GM19035 (cell line): ENCODE results near the gene STK10.

Experiments used
- ATAC-seq: cut with Tn5 transposase; IDR thresholded peaks from one replicate; pipeline ENCODE4 v1.9.1; 2021; ENCODE audit not compliant: unreplicated experiment

STK10 gene

DNA sequence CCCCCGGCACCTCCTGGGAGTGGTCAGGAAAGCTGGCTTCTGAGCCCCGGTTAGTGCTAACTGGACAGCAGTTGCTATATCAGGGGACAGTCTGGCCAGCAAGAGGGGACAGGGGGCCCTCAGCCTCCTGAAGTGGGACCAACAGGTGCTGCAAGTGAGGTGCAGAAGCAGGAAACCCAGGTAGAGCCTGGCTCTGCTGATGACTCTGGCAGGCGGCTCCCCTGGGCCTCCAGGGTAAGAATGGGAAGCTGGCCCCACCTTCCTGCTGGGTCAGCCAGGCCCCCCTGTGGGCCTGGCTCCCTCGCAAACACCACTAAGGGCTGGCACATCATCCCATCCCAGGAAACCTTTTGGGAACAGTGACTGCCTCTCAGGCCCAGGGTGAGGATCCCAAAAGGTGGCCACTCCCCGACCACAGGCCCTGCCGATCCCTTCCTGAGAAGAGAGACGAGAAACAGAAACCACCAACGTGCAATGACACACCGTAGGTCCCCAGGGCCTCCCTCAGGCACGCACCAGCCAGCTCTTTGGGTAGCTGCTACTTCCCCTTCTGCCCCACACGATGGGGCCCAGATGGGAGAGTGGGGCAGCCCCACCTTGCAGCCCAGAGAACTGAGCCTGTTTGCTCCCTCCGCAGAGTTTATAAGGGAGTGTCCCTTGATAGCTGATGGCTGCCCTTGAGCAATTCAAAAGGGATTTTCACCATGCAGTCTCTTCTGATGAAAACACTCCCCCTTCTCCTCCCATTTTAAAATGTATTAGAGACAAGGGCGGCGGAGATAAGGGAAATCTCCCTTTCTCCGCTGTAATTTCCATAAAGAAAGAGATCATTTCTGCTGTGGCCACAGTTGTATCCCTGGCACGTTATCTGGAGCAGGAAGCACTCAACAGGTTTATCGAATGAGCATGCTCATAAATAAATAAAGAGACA lies 76.8 kb downstream of the STK10 start:
- peak; percentile 74 for ATAC-seq

DNA sequence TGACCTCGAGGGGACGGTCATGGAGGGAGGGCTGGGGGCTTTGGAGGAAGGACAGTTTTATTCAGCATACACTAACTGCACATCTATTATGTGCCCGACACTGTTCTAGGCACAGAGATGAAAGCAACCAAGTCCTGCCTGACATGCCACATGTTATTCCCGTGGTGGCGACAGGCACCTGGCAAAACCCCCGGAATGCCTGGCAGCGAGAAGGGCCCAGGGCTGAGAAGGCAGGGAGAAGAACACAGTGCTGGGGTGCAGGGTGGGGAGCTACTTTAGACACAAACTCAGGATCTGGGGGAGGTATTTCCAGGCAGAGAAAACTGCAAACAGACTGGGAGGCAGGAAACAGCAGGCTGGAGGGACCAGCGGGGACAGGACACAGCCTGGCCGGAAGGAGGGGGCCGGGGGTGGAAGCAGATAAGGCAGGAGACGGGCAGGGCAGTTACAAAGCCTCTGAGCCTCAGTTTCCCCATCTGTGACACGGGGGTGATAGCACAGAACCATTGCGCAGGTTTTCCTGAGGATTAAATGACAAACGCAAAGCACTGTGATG lies 77.7 kb downstream of the STK10 start:
- no peak for ATAC-seq

DNA sequence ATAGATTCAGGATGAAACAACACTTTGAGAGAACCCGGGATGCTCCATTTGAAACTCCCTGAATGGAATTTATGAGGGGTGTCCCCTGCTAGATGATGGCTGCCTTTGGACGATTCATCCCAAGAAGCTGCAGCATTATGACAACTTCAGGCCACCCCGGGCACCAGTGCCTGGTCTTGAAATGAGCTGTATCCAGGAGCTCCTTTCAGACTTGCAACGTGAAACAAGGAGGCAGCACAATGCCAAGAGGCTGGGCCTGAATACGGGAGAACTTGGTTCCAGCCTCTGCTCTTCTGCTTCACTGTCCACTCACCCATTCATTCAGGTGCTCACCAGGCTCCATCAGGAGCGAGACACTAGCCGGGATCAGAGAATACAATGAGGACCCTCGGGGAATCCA lies 78.3 kb downstream of the STK10 start:
- ATAC-seq = no peak

DNA sequence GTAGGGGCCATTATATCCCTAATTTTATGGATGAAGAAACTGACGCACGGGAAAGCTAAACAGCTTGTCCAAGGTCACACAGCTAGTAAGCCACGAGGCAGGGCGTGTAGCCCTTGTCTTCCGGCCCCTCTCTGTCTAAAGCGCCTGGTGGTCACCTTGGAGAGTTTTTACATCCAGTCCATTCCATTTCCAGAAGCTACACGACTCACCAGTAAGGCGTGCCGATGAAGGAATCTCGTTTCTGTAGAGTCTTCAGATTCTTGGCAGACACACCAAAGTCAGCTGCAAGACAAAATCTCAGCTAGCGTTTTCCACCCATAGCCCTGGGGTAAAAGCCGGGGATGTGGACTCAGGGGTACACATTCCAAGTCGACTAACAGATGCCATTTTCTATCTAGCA lies 80.5 kb downstream of the STK10 start:
- no peak for ATAC-seq

DNA sequence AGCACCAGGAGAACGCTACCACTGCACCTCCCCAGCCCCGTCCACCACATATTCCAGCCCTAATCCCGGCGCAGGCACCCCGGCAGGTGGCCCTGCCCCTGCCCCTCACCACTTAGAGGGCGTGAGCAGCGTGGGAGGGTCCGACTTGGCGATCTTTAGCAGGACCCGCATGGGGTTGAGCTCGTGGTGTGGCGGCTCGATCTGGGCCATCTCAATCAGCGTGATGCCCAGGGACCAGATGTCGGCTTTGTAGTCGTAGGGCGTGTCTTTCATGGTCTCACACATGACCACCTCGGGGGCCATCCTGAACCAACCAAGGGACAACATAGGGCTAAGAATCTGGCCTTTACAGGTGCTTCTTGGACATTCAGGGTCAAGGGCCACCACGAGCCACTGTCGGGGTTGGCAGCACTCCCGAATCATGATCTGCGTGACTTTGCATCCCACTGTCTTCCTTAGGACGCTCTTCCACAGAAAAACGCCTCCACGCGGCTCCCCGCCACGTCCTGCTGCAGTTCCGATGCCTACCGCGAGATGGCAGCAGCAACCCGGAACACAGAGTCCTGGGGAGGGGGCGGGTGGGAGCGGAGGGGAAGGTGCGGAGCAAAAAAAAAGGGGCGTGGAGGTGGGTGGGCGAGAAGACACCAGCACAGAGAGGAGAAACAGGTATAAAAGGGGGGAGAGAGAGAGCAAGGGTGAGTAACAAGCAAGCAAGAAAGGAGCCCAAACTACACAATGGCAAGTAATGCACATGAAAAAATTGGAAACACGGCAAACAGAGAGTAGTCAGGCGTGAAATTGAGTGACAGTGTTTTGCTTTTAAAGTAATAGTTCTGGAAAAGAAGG lies 81.3 kb downstream of the STK10 start:
- ATAC-seq = no peak

DNA sequence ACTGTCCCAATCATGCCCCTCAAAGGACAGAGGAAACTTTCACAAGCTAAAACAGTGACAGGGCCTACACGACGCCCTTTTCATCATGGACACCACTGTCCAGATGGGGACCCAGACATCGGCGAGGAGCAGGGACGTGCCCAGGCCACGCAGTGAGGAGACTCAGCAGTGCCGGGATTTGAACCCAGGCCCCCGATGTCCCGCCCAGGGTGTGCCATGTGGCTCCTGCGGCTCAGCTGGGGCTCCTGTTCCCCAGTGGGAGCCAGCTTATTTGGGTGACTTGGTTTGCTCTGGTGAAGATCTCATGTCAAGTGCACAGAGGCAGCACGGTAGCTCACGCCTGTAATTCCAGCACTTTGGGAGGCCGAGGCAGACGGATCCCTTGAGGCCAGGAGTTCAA lies 82.2 kb downstream of the STK10 start:
- no peak for ATAC-seq

DNA sequence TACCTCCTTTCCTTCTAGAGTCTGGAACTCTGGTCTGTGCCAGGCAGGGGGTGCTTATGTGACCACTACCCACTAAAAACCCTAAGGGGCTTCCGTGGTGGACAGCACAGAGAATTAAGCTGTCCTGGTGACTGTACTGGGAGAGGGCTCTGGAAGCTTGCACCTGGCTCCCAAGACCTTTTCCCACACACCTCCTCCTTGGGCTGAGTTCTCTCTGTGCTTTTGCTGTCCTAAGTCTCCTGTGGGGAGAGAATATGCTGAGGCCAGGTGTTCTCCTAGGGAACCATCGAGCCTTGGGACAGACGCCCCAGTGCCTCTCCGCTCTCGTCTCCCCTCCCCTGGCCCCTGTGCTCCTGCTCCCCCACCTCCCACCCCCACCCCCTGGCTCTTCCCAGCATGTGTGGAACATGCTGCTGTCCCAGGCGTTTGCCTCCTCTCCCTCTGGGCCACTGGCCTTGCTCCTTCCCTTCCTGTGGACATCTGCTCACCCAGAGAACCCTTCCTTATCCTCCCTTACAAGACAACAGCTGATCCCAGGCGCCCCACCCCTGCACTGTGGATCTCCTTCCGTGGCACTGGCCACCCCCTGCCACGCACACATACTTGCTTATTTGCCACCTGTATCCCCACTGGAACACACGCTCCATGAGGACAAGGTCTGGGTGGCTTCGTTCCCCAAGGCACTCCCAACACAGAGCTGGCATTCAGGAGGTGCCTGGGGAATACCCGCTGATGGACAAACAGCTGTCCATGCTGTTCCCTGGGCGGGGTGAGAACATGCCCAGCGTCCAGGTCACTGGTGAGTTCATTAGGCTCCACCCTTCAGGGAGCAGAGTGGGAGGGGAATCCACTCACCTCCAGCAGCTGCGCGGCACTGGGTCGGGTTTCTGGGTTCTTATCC lies 83.0 kb downstream of the STK10 start:
- ATAC-seq = no peak

DNA sequence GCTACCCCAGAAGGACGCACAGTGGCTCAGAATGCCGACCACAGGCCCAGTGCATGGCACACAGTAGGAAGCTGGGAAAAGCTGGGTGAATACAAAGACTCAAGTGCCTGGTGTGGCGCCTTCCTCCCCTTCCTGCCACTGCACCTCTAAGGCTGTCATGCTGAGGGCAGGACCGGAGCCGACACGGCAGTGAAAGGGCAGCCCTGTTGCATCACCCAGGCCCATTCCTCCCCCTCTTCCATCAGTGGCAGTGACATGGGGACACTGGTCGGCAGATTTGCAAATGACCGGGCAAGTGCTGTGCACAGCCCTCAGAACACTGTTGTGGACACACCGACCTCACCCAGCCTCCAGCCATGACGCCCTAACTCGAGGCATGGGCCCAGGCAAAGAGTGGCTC lies 84.0 kb downstream of the STK10 start:
- ATAC-seq = no peak

DNA sequence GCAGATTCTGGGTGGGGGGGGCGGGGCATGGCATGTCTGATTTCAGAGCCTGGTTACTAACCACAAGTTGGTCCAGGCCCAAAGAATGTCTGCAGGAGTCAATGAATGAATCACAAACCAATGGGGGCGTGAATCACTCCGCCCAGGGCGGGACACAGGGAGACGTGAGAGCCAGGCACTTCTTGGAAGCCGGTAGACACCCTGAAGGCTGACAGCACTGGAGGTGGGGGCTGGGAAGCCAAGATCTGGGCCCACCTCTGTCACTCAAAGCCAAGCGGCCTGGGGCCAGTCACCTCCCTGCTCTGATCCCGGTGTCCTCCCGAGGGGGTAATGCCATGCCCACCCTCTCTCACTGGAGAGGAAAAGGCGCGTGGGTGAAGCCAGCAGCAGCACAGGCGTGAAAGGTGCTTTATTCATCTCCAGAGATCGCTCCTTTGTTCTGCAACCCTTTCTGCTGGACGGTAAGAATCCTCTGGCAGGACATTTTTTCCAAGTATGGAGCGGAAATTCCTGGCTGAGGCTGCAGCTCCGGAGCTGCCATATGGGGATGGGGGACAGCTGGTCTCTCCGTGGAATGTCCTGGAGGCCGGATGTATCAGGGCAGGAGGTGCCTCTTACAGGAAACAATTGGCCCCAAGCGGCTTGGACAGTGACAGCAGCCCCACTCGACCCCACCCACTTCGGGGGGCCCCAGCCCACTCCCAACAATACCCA lies 85.0 kb downstream of the STK10 start:
- ATAC-seq = no peak

DNA sequence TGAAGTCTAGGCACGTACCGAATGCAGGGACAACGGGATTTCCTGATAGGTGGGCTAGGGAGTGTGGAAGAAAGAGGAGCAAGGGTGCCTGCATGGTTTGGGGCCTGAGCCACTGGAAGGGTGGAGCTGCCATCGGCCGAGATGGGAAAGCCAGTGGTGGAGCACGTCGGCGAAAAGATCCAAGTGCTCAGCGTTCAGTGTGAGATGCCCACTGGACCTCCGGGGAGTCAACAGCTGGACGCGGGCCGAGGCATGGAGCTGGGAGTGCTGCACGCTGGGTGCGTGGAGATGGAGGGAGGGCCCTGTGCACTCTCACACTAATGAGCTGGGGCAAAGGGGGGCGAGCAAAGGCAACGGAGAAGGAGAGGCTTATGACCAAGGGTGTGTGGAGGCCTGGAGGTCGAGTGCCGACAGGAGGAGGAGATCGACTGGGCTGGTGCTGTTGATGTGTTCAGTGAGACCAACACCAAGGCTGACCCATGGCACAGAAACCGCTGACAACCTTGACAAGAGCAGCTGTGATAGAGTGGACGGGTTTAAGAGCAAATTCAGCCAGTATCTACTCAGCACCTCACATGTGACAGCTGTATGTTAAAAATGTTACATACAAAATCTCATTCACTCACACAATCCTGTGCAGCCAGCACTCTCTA lies 85.7 kb downstream of the STK10 start:
- ATAC-seq = no peak

DNA sequence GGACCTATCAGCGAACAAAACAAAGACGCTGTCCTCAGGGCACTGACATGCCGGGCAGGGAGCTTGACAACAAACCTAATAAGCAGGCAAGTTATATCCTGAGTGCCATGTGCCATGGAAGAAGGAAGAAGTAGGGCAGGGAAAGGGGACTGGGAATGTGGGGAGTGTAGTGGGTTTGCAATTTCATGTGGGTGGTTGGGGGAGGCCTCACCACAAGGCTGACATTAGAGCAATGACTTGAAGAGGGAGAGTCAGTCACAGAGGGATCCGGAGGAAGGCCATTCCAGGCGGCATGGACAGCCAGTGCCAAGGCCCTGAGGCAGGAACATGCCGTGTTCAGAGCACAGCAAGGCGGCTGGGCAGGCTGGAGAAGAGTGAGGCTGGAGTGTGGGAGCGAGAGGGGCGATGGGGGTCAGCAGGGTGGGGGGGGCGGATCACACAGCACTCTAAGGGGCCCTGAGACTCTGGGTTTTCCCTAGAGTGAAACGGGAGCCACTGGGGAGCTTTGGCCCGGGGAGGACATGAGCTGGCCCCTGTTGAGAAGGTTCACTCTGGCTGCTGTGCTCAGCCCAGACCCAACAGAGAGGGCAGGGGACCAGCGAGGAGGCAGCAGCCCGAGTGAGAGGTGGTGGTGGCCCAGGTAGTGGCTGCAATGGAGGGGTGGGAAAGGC lies 86.3 kb downstream of the STK10 start:
- no peak for ATAC-seq

DNA sequence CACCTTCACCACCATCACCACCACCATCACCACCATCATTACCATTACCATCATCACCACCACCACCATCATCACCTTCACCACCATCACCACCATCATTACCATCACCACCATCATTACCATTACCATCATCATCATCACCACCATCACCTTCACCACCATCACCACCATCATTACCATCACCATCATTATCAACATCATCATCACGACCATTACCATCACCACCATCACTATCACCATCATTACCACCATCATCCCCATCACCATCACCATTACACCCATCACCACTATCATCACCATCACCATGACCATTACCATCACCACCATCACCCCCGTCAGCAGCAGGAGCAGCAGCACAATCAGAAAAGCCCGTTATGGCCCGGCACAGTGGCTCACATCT lies 89.1 kb downstream of the STK10 start:
- no peak for ATAC-seq

DNA sequence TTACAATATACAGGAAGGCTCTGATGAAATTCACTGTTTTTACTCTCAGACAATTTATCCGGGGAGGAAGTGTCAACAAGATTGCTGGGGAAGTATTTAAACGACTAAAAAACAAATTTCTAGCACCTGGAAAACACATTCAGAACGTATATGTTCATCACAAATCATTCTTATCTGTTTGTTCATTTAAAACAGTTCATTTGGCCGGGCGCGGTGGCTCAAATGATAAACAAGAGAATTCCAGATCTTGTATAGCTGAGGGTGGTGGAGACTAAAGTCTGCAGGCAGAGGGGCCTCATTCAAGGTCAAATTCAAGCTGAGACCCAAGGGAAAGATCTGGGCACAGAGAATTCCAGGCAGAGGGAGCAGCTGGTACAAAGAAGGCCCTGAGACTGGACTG lies 90.0 kb downstream of the STK10 start:
- no peak for ATAC-seq

DNA sequence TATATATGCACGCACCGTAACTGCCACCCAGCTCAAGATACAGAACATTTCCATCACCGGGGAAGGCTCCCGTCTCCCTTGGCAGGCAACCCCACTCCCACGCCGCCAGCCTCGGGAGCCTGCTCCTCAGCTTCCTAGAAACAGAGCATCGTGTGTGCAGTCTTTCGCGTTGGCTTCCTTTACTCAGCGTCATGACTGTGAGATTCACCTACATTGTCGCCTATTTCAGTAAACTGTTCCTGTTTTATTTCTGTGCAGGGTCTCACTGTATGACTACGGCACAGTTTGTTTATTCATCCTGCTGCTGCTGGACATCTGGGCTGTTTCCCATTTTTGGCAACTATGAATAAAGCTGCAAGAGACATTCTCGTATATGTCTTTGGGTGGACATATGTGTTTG lies 90.7 kb downstream of the STK10 start:
- ATAC-seq = no peak

DNA sequence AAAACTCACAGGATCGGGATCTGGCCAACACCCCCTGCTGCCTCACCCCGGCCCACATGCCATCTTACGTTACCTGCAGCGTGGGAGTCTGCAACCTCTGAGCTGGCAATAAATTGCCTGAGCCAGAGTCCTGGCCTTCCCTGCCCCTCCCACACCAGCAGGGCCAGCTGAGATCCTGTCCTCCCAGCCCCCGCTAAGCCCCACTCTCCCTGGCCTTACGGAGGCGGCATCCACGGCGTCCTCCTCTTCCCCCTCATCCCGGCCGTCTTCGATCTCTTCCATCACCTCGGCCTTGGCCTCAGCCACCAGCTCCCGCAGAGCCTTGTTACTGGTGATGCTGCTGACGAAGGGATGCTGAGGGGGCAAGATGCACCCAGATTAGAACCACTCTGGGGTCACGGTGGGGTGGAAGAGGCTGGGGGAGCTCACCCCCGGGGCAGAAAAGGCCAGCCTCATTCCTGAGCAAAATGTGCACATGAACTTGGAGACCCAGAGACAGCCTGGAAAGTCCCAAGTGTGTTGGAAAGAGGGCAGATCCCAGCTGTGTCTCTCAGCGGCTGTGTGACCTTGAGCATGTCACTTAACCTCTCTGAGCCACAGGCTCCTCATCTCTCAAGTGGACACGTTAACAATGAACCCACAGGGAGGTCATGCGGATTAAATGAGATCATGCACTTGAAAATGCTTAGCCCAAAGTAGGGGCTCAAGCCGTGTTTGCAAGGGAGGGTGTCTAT lies 91.7 kb downstream of the STK10 start:
- ATAC-seq = no peak

DNA sequence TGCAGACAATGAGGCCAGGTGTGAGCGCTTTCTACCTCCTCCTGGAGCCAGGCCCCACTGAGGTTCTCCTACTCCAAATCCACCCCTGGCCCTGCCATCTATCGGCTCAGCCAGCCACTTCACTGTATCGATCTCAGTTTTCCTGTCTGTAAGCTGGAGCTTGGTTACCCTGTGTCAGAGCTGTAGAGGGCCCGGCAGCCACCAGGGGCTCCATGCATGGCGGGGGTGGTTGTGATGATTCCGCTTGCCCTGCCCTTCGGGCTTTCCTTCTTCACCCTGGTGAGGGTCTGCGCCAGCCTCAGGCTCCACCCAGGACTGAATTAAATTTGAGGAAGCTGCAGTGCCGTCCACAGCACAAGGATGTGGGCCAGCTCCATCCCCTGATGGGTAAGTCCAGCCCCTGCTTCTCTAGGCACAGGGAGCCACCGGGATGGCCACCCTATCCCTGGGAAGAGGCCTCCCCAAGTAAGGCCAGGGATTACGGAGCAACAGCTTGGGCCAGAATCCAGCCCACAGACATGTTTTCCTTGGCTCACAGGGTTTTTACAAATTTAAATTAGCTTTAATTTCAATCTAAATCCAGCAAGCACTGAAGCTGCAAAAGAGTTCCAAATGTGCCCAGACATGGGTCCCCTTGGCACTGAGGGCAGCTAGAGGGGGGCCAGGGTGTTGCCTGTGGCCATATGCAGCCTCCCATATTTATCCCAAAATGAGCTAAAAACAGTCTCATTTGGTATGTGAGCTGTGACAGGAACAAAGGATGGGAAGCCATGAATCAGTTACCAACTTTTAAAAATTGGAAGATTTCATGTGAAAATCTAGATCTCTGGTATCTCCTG lies 92.4 kb downstream of the STK10 start:
- no peak for ATAC-seq

DNA sequence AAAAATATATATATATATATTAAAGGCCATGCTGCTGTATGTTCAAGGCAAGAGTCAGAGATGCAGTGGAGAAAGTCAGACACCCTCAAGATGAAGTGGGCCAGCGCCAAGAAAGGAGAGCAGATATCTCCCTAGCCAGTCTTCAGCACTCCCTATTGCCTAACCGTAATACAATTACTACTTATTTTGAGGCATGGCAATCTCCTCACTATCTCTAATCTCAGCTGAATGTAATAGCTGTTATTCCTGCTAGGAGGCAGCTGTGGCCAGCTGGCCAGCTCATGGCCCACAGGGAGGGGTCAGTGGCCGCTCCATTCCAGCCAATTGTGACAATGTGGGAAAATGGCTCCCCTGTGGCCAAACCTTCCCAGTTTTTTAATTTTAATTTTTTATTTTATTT lies 94.1 kb downstream of the STK10 start:
- ATAC-seq = no peak

DNA sequence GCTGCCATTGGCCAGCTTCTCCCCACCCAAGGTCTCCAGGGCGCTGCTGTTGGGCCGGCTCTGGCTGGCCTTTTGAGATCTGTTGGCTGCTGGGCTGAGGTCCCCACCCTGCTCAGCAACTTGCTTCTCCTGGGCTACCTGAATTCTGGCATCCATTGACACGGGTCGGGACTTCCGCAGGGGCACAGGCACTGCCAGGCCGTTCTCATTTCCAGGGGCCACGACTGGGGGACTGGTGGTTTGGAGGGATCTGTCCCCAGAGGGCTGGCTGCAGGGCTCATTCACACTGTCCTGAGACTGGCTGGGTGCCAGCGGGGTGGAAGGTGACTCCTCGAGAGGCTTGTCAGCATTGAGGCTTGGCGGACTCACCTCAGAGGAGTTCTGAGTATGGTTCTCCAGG lies 94.5 kb downstream of the STK10 start:
- no peak for ATAC-seq
